Bronchial epithelial cell (primary cell): ENCODE measurements around the gene SLC25A10. TPM values are rescaled to one million over a fixed set of nuclear protein-coding genes. Genes with fewer than 3 reads are reported as not detected.

Experiments used
- DNase-seq: peaks from one replicate; pipeline ENCODE4 v3.0.0-alpha.2; 2010; ENCODE audit warnings: low read depth
- FAIRE-seq: peaks from 2 replicates; lab custom pipeline; 2011; peaks lifted over from hg19 to GRCh38; lab: Jason Lieb, UNC
- H3K27me3 ChIP-seq: 2 replicates; pipeline ENCODE4 v1.5.1; 2011; ENCODE audit warnings: low read length; ENCODE audit not compliant: control insufficient read depth, insufficient read depth
- H3K36me3 ChIP-seq: 2 replicates; pipeline ENCODE4 v1.5.1; 2011; ENCODE audit warnings: low read length; ENCODE audit not compliant: control insufficient read depth, insufficient read depth
- H3K4me3 ChIP-seq: 2 replicates; pipeline ENCODE4 v1.5.1; 2011; ENCODE audit warnings: mild to moderate bottlenecking, low read depth, low read length, control low read depth
- total RNA-seq: library from RNA; depleted of rRNA; stranded (reverse); fragments of >200 nt; gene quantifications from 2 replicates; pipeline ENCODE4 v1.2.1, GENCODE V29; 2014
- TF ChIP-seq, protein P1 (sequence below): IDR thresholded peaks from 2 replicates; pipeline ENCODE4 v1.5.1; 2011; ENCODE audit warnings: mild to moderate bottlenecking, moderate library complexity, low read length, control low read depth, inconsistent platforms; ENCODE audit not compliant: insufficient read depth, severe bottlenecking

Gene SLC25A10
- total RNA-seq, 1 donor from 2014 or later: 20.3 TPM

DNA sequence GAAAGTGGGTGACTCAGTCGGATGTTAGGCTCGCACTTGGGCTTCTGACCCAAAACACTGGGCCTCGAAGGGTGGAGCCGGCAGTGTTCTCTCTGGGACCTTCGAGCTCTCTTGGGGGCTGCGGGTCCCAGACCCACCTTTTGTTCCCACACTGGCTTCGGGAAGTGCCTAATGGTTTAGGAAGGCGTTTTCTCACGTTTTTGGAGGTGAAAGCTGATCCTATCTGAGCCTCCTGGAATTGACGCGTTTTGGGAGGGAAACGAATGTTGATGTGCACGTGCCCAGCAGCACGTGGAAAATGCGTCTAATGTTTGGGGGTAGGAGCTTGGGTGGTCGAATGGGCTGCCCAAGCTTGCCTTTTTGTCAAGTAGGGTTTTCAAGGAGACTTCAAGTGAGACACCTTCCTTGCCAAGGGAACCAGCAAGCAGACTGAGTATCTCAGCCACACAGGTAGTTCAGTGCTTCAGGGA, 27.6 kb upstream of the SLC25A10 start:
- Histone ChIP-seq H3K4me3 (peak overlapping the region; percentile 96), H3K27me3 (no peaks in the 10 kb centered on the region), H3K36me3 (peaks cover 39% of the 10 kb centered on the region)
- DNase-seq (peak; percentile 76), FAIRE-seq (no peak)
- TF ChIP-seq, protein P1, sequence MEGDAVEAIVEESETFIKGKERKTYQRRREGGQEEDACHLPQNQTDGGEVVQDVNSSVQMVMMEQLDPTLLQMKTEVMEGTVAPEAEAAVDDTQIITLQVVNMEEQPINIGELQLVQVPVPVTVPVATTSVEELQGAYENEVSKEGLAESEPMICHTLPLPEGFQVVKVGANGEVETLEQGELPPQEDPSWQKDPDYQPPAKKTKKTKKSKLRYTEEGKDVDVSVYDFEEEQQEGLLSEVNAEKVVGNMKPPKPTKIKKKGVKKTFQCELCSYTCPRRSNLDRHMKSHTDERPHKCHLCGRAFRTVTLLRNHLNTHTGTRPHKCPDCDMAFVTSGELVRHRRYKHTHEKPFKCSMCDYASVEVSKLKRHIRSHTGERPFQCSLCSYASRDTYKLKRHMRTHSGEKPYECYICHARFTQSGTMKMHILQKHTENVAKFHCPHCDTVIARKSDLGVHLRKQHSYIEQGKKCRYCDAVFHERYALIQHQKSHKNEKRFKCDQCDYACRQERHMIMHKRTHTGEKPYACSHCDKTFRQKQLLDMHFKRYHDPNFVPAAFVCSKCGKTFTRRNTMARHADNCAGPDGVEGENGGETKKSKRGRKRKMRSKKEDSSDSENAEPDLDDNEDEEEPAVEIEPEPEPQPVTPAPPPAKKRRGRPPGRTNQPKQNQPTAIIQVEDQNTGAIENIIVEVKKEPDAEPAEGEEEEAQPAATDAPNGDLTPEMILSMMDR: no peak

DNA sequence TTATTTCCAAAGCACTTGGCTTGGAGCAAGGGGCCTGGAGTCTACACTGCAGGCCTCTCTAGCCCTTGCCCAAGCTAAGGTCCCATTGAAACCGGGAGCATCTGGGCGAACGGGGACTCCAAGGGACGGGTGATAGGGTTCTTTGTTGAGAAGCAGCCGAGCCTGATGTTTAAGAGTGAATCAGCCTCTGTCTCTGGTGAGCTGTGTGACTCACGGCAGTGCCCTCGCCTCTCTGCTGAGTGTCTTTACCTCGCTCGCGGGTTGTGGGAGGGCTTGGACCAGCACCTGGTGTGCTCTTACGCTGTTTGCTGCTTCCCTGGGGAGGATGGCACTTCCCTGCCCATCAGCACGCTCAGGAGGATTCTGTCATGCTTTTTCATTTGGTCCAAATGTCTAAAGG, 27.0 kb upstream of the SLC25A10 start:
- TF ChIP-seq, protein P1: no peak
- H3K4me3 ChIP-seq: peak overlapping the region; percentile 96
- H3K27me3 ChIP-seq: no peaks in the 10 kb centered on the region
- FAIRE-seq: no peak
- H3K36me3 ChIP-seq: peaks cover 43% of the 10 kb centered on the region
- peak; percentile 85 for DNase-seq

DNA sequence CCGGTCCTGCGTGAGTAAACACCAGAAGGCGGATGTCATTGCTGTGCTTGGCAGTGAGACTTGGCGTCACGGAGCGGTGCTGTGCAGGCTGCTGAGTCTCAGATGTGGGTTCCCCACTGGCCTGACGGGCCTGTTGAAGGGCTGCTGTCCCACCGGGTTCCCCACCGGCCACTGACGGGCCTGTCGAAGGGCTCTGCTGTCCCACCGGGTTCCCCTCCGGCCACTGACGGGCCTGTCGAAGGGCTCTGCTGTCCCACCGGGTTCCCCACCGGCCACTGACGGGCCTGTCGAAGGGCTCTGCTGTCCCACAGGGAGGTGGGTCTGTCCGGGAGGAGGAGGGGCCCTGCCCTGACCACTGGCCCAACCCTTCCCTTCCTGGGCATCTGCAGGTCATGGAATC, 25.5 kb upstream of the SLC25A10 start:
- DNase-seq (no peak), FAIRE-seq (no peak)
- TF ChIP-seq, protein P1: no peak
- Histone ChIP-seq H3K27me3 (no peaks in the 10 kb centered on the region), H3K36me3 (peaks cover 46% of the 10 kb centered on the region), H3K4me3 (no peak overlapping the region)

DNA sequence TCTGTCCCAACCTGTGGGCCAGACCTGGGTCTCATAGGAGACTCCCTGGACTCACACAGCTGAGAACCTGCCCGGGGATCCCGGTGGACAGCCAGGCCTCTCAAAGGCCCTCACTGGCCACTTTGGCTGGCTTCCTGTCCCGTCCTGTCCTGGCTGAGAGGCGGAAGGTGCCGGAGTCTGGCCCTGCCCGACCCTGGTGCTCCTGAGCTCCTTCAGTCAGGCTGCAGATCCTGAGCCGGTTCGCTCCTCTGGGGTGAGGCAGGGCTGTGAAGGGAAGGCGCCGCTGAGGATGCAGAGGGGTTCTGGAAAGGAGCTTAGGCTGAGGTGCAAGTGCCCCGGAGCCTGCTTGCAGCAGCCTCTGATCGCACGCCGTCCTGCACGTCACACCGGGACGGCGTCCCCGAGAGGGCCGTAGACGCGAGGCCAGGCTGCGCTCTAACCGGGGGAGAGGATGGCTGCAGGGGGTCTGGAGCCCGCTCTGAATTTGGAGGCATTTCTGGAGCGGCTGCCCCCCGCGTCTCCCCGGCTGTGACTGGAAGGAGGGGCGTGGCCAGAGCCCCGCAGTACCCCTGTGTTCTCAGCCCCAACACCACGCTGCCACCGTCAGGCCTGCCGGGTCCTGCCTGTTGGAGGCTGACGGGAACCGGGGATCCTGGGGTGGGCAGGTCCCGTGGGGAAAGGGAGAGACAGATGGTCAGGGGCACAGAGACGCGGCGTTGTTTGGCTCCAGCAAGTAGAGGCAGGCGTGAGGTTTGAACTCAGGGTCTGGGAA, 24.1 kb upstream of the SLC25A10 start:
- TF ChIP-seq, protein P1: no peak
- Histone ChIP-seq H3K36me3 (peaks cover 52% of the 10 kb centered on the region), H3K27me3 (no peaks in the 10 kb centered on the region), H3K4me3 (no peak overlapping the region)
- DNase-seq (no peak), FAIRE-seq (no peak)

DNA sequence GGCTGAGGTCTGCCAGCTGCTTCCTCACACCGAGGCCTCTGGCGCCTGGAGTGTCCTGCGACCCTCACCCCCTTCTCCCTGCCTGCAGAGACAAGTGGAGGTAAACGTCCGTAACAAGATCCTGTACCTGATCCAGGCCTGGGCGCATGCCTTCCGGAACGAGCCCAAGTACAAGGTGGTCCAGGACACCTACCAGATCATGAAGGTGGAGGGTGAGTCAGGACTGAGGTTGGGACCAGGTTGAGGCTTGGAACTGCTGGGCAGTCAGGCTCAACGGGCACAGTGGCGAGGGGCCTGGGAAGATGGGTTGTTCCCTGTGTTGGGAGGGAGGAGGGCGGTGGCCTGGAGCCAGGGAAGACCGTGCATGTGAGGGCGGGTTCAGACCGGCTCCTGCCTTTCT, 23.5 kb upstream of the SLC25A10 start:
- FAIRE-seq (no peak), DNase-seq (no peak)
- Histone ChIP-seq H3K4me3 (no peak overlapping the region), H3K27me3 (no peaks in the 10 kb centered on the region), H3K36me3 (peaks cover 57% of the 10 kb centered on the region)
- TF ChIP-seq, protein P1: no peak
